CD4-positive, alpha-beta T cell treated with Interleukin-15 for 4 hours (primary cell): ENCODE data around the gene MMD.
"Not testable (repeated sequence)": the region's sequence is repeated elsewhere in the genome, so short reads cannot be mapped to it uniquely, and the experiment has no call there.

ENCODE experiments used
- DNase-seq: peaks from one replicate; pipeline ENCODE4 v3.0.0-alpha.2; 2020; ENCODE audit warnings: low spot score

Gene MMD, protein sequence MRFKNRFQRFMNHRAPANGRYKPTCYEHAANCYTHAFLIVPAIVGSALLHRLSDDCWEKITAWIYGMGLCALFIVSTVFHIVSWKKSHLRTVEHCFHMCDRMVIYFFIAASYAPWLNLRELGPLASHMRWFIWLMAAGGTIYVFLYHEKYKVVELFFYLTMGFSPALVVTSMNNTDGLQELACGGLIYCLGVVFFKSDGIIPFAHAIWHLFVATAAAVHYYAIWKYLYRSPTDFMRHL

DNA sequence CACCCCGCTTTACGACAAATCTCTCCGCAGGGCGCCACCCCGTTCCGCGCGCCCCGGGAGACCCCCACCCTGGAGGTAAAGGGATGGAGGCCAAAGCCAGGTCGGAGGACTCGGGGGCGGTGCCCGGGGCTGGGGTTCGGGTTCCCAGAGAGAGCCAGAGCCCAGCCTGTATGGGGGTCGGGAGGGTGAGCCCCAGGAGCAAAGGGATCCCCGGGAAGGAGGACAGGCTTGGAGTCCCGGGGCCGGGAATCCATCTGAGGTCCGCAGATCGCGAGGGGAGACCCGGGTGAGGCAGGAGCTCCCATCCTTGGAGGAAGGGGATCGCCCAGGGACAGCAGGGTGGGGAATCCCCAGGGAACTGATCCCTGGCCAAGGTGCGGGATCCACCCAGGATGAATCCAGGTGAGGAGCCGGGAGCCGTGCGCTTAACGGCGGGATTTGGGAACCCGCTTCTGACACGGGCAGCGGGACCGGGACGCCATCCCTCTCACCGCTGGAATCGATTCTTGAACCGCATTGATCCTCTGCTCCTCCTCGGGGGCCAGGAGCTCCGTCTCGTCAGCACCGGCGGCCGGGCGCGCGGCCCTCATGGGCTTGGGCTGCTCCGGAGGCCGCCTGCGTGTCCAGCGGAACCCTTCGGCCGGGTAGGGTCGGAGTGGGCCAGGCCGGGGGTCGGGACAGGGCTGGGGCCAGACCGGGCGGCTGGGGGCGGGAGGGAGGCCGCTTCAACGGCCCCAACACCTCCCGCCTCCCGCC, at the start of gene MMD:
Gene MMD, minus strand, starts transcription at position 657 of the 756 bp plus-strand sequence. Its CDS starts 140 bp downstream, at position 517.
- no peak for DNase-seq

DNA sequence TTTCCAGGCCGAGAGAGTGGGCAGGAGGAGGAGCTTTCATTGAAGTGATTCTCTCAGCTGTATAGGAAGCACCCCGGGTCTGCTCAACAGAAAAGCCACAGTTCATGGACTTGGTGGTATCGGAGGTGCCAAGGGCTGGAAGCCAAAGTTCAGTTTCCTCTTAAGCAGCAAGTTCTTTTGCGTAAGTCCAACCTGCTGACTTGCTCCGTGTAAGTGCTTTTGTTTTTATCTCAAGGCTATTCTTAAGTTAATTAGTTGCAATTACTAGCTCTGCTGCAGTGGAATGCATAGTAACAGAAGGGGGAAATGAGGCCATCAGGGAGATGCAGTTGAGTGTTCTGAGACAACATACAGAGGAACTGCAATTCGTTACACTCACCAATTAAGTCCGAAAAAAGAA, 45.0 kb upstream of the MMD start:
- DNase-seq = no peak

DNA sequence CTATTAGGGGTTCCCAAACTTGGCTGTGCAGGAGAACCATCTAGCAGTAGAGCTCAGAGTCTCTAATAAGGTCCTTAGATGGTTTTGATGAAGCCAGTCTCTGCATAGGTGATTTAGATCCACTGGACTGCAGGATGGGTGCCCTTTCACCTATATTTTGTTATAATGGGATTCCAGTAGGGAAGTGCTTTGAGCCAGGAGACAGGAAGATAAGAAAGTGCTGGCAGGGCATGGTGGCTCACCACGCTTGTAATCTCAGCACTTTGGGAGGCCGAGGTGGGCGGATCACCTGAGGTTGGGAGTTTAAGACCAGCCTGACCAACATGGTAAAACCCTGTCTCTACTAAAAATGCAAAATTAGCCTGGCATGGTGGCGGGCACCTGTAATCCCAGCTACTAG, 44.1 kb upstream of the MMD start:
- DNase-seq = not testable (repeated sequence)

DNA sequence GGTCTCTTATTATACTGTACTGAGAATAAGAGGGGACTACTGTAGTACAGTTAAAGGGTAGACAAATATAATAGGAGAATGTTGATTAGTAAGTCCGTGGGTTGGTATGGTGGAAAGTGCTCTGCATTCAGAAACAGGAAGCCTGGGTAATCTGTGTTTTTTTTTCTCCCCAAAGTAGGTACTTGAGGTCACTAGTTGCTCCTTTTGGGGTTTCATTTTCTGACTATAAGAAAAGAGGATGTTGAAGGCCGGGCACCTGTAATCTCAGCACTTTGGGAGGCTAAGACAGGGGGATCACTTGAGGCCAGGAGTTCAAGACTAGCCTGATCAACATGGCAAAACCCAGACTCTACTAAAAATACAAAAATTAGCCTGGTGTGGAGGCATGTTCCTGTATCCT, 42.0 kb upstream of the MMD start:
- DNase-seq = no peak

DNA sequence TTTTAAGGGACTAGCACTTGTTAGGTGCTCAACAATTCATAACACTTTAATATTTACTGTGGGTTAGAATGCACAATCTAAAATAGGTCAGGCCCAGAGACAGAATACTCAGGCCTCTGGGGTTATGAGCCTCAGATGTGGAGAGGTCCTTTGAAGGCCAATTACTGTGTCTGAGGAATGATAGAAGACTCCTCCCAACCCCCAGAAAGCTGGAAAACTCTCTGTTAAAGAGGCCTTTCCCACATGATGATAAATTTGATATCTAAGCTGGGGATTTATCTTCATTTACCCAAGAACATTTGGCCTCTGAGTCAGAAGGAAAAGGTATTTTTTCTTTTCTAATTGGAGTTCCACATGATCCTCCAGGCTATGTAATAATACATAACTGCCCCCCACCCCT, 41.1 kb upstream of the MMD start:
- DNase-seq = no peak

DNA sequence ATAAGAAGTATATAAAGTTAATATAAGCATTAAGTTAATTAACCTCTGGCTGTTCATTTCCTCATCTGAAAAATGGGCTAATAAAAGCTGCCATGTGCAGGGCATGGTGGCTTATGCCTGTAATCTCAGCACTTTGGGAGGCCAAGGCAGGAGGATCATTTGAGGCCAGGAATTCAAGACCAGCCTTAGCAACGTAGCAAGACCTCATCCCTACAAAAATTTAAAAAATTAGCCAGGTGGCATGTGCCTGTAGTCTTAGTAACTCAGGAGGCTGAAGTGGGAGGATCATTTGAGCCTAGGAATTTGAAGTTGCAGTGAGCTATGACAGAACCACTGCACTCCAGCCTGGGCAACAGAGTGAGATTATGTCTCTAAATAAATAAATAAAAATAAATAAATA, 40.6 kb upstream of the MMD start:
- no peak for DNase-seq

DNA sequence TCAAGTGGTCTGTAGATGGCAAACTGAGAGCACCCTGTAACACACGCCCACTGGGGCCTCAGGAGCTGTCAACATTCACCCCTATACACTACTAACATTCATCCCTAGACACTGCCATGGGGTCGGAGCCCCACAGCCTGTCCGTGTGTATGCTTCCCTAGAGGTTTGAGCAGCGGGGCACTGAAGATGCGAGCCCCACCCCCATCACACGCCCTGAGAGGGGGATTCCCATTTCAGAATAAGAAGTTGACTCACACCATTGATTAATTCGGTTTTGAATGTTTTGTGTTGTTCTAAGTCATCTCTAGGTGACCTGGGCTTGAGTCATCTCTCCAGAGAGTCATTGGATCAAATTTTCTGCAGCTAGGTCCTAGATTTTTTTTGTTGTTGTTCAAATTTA, 37.3 kb upstream of the MMD start:
- peak; percentile 14 for DNase-seq

DNA sequence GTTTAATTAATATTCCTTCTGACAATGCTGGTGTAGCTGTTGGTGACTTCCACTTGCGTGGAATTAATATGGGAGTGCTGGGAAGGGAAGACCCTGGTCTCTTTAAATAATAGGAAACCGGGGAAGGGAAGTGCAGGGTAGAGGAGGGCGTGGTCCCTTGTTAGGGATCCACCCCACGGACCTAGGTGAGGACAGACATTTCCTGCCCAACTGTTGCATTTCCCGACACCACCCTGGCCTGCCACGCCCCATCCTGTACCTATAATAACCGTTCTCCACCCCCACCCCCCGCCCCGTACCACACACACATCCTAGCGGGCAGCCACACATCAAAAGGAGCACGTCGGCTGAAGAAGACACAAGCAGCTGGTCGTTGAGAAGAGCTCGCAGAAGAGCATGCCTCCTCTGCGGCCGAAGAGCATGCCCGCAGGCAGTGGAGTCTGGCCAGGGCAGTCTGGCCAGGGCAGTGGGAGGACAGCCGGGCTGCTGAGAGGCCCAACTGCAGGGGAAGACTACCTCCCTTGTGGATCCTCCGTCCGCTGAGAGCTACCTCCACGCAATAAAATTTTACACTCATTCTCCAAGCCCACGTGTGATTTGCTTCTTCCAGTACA, 36.8 kb upstream of the MMD start:
- DNase-seq = no peak

DNA sequence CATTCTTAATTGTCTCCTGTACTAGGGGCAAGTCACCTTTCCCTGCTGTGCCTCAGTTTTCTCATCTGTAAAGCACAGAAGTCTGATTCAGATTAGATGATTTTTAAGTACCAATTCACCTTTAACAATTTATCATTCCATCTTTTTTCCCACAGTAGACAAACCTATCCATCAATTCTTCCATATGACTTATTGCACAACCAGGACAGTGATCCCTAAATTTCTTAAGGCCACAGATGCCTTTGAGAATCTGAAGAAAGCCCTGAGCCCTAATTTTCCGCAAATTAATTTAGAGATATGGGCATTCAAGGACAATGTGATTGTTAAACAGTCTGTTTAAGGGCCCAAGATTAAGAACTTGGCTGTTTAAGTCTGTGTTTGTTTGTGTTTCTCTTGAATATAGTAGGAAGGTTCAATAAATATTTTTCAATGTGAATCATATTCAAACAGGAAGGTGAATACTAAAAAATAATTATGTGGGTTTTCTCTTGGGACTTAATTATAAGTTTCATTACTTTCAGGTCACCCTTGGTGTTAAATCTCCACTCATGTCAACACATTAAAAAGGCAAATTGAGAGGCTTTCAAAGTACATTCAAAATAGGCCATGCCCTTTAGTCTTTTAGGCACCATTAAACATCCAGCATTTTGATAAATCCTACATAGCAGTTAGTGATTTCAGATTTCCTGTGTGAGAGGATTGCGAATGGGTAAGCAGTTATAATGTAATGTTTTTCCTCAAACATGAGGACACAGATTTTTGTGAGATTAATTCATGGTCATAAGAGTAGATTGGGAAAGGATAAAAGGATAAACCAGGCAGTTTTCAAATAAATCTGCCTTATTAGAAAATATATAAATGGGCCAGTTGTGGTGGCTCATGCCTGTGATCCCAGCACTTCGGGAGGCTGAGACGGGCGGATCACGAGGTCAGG, 34.9 kb upstream of the MMD start:
- no peak for DNase-seq

DNA sequence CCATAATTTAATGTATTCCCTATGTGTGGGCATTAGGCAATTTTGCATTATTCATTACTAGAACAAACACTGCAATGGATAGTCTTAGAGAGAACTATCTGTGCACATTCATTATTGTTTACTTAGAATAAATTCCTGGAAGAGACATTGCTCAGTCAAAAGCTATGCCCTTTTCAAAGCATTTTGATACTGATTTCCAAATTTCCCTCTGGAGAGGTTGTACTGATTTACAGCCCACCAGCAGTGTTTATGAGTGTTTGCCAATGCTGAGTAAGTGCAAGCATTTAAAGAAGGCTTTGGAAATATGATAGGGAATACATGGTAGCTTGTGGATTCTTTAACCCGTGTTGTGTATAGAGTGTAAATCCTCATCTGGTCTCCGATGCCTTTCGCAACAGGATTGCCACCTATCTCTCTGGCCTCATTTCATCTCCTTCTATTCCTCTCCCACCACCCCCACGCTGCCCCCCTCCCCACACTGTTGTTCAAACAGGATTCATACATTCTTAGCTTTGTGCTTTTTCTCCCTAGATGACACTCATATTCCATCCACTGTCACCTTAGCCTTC, 33.4 kb upstream of the MMD start:
- DNase-seq = no peak

DNA sequence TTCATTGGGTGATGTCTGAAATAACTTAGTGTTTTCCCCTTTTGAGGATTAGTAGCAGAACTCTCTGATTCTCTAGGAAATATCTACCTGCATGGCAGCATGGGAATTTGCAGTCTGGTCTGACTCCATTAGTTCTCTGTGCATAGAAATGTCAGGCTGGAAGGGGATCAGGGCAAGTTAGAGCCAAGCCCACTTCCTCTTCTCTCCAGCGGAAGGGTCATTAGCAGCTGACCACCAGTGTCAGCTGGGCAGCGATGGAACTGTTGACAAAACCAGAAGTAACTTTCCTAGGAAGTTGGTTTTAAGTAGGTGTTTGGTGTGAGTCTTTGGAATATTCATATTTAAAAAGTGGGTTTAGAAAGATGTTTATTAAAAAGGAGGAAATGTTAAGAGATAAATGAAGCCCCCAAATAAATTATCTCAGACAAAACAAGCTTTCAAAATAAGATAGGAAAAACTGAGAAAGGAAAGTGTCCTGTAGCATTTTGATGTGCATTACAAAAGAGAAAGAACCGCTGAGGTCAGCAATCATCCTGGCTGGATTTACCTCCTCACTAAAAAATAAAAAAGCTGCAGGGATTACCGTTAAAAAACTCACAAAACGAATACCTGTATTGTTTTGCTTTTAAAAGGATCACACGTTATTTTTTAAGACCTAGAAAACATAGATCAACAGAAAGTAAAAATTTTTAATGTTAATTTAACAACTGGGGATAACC, 32.4 kb upstream of the MMD start:
- DNase-seq = no peak

DNA sequence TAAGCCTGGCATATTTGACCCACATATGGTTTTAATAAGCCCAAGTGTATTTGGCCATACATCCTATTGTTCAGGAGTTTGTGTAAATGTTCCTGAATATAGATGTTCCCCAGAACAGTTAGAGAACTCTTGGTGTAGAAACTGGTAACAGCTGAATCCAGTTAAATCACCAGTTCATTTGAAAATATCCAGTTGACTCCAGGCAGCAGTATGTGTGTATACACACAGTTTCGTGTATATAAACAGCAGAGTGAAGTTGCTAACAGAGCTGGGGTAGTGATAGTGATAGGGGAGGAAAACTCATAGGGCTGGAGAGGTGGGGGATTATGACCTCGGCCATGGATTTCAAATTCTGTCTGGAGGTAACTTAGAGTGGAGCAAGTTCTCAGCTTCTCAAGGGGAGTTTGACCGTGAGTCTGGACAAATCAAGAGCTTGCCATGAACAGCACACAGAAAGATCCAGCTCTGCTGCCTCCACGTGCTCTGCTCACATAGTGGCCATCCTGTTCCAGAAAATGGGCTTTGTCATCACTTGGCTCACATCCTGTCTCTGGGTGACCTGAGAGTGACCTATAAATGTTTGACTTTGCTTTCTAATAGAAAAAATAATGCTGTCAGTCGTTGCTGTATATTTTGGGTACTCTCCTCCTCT, 30.6 kb upstream of the MMD start:
- DNase-seq = no peak

DNA sequence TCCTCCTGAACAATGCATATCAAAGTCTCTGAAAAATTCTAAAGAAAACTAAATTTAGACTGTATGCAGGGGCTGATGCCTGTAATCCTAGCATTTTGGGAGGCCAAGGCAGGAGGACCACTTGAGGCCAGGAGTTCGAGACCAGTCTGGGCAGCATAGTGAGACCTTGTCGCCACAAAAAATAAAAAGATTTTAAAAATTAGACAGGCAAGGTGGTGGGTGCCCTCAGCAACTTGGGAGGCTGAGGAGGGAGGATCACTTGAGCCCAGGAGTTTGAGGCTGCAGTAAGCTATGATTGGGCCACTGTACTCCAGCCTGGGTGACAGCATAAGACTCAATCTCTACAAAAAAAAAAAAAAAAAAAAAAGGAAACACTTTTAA, 30.1 kb upstream of the MMD start:
- no peak for DNase-seq

DNA sequence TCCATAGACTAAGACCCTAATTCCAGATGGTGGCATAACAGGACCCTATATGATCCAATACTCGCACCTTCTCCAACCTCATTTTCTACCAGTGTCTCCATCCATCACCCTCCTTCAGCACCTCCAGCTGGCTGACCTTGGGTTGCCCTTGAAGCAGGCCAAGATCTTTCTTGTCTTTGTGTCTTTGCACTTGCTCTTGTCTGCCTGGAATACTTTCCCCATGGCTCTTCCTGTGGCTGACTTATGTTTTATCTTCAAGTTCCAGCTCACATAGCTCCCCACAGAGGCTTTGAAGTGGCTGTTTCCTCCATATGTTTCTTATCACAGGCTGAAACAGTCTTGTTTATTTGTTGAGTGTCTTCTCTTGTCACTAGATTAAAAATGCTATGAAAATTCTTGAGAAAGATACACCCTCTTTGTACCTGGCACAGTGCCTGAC, 29.6 kb upstream of the MMD start:
- no peak for DNase-seq

DNA sequence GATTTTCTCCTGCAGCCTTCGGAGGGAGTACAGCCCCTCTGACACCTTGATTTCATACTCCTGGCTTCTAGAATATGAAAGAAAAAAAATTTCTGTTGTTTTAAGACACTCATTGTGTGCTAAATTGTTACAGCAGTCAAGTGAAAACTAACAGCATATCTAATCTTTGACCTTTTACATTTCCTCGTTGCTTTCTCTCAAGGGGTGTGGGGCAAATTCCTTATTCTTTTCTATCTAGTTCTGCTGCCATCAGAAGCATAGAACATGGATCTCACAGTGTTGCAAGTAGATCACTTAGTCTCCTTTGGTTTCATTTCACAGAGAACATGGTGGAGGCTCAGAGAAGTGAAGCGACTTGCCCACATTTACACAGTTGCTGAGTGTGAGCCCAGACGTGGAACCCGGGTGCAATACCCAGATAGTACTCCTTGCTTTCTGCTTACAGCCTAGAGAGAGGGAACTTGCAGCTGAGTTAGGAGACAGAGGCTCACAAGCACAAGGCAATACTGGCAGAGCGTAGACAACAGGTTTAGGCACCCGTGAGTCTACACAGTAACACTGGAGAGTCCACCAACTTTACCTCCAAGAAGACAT, 28.7 kb upstream of the MMD start:
- no peak for DNase-seq

DNA sequence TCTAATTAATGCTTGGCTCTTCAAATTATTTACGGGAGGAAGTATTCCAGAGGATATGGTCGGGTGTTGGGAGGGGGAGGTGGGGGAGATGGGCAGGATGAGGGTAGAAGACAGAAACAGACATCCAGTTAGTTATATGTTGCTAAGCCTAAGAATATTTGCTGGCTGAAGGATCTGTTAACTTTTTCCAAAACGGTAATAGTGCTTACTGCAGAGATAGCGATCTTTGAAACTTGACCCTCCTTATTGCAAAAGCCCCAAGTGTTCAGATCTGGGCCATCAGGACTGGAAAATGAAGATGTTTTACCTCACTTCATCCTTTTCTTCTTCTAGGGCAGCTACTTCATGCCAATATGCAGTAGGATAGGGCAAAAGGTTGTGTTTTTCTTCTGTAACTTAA, 27.0 kb upstream of the MMD start:
- no peak for DNase-seq

DNA sequence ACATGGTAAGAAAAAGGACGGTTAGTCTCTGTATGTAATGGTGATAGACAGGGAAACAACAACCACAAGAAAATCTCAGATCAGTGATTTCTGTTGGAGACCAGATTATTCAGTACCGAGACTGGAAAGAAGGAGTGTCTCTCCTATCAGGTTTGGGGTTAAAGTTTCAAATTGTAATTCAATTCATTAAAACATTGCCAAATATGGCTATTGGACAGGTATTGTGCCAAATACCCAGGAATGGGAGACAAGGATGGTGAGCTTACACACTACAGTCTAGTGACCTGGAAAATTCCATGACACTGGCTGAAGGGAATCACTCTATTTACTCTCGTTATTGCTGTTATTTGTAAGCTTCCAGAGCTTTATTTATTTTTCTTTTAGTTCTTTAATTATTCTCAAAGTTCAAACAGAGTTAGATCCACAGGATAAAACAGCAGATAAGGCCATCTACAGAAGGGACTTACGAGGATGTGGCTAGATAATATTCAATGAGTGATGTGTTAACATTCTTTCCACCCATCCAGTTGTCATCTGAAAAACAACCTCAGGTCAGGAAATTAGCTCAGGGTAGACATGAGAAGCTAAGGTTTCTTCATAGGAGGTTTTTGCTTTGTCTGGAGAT, 25.1 kb upstream of the MMD start:
- no peak for DNase-seq

DNA sequence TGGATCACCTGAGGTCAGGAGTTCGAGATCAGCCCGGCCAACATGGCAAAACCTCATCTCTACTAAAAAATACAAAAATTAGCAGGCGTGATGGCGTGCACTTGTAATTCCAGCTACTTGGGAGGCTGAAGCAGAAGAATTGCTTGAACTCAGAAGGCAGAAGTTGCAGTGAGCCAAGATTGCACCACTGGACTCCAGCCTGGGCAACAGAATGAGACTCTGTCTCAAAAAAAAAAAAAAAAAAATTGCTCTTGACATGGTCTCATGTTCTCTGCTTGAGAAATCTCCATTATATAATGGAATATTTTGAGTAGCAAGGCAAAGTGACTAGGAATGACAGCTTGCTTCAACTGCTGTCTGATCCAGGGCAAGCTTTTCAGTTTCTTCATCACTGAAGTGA, 24.4 kb upstream of the MMD start:
- not testable (repeated sequence) for DNase-seq

DNA sequence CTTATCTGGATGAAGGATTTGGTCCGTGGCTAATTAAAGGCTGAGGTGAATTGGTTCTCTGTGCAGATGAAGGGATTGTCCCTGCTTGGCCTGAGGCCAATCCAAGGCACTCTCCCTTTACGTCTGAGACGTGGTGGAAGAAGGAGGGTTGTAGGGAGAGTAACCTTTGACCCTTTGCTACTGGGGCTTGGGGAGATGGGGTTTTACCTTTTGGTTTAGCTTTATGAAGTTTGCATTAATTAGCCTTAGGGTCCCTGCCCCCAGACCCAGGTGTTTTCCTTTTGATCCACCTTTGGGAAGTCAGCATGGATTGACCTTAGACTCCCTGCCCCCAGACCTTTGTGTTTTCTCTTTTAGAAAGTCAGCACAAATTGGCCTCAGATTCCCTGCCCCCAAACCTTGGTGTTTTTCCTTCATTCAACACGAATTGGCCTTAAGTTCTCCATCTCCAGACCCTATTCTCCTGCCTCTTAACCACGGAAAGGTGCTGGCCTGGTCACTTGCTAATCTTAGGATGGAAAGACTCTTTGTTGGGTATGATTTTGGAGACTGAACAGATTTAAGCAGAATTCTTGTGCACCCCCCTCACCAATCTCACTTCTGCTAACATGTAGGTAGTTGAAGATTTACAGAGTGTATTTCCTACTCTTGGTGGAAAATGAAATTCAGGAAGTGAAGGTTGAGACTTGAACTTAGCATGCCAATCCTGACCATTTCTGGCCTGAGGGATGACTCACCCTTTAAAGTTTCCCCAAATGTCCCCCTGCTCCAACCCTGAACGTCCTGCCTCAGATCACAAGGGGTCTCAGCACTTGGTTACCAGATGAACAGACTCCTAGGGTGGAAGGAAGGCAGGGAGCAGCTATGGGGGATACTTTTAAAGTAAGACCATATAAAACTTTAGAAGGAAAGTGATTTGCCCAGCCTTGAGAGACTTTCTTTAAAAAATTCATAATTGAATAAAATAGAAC, 23.1 kb upstream of the MMD start:
- no peak for DNase-seq
